ENCODE measurements around the gene CLEC11A. TPM values are rescaled to one million over a fixed set of nuclear protein-coding genes. Genes with fewer than 3 reads are reported as not detected.

Gene CLEC11A
- total and polyA plus RNA-seq, 10 of the 15 experiments (the other 5 are each of a cell fraction or from before 2014, with no cell fraction given) = not detected

GRCh38 chr19:50688766-50689165 lies 34.4 kb upstream of the CLEC11A start:
- BruUV-seq (replicated peaks) = no TSS peak
- Histone ChIP-seq H3K4me3 (no peak overlapping the region), H3K36me3 (ENCODE audit: control insufficient read depth in 2 of 2, insufficient read depth in 2 of 2, low read length in 1 of 2) (no peaks in the 10 kb centered on the region), H3K27me3 (replicated peaks in 1 of 2; ENCODE audit: control insufficient read depth in 2 of 2, insufficient read depth in 2 of 2, low read length in 1 of 2) (no peaks in the 10 kb centered on the region), H3K79me2 (ENCODE audit: control insufficient read depth, insufficient read depth, low read length) (no peaks in the 10 kb centered on the region), H3K9ac (ENCODE audit: control insufficient read depth, insufficient read depth, low read length) (no peak overlapping the region), H3K27ac (ENCODE audit: control insufficient read depth, insufficient read depth) (no peak overlapping the region), H3K4me1 (ENCODE audit: control insufficient read depth, insufficient read depth, low read length) (no peaks in the 10 kb centered on the region), H3K4me2 (ENCODE audit: control insufficient read depth, insufficient read depth) (no peak overlapping the region), H4K20me1 (ENCODE audit: control insufficient read depth, insufficient read depth) (no peaks in the 10 kb centered on the region), H2AFZ (ENCODE audit: control insufficient read depth, low read depth, low read length) (no peak overlapping the region), H3K9me3 (replicated peaks; ENCODE audit: control insufficient read depth, insufficient read depth, low read length) (no peaks in the 10 kb centered on the region)
- RAD21 ChIA-PET (ENCODE audit: unreplicated experiment) = interaction anchor here (0.6 kb wide), 1 partner anchor 56 kb away, joined by 3 read pairs; no protein-coding TSS in a partner anchor
- FAIRE-seq = no peak
- TF ChIP-seq ATF7 (IDR thresholded peaks at IDR 0.05; ENCODE audit: low read depth) (no peak), RAD51 (IDR thresholded peaks at IDR 0.05) (no peak), RB1 (IDR thresholded peaks at IDR 0.05; ENCODE audit: borderline replicate concordance) (no peak), SPI1 (IDR thresholded peaks at IDR 0.05; ENCODE audit: borderline replicate concordance, insufficient read depth, low read depth, low read length) (no peak), TAF1 (IDR thresholded peaks at IDR 0.05; ENCODE audit: borderline replicate concordance, low read depth, low read length) (no peak)
- SMC1A ChIA-PET (ENCODE audit: uncharacterized antibody, unreplicated experiment) = no interaction called here
- in situ Hi-C loops (cut with MboI) (no loop called here), intact Hi-C loops (cut with micrococcal nuclease; ENCODE audit: unreplicated experiment) (no loop called here)
- no peak for ATAC-seq
- 13% methylated on average over 6 of the region's 19 CpGs for WGBS (ENCODE audit: insufficient coverage, insufficient replicate concordance, low lambda C conversion rate, missing lambda C conversion rate)
- no peak for DNase-seq (ENCODE audit: low read depth, low spot score)
- CTCF ChIA-PET = no interaction called here
- POLR2A ChIA-PET = no interaction called here

GRCh38 chr19:50690439-50690838 lies 32.7 kb upstream of the CLEC11A start:
- POLR2A ChIA-PET = no interaction called here
- RAD21 ChIA-PET (ENCODE audit: unreplicated experiment) = no interaction called here
- BruUV-seq (replicated peaks) = no TSS peak
- FAIRE-seq = no peak
- no peak overlapping the region for H3K27ac ChIP-seq (ENCODE audit: control insufficient read depth, insufficient read depth)
- H4K20me1 ChIP-seq (ENCODE audit: control insufficient read depth, insufficient read depth) = no peaks in the 10 kb centered on the region
- H3K9me3 ChIP-seq (replicated peaks; ENCODE audit: control insufficient read depth, insufficient read depth, low read length) = no peaks in the 10 kb centered on the region
- in situ Hi-C loops (cut with MboI) (no loop called here), intact Hi-C loops (cut with micrococcal nuclease; ENCODE audit: unreplicated experiment) (no loop called here)
- SMC1A ChIA-PET (ENCODE audit: uncharacterized antibody, unreplicated experiment) = no interaction called here
- ATAC-seq = no peak
- no peaks in the 10 kb centered on the region for H3K27me3 ChIP-seq (replicated peaks in 1 of 2; ENCODE audit: control insufficient read depth in 2 of 2, insufficient read depth in 2 of 2, low read length in 1 of 2)
- CTCF ChIA-PET = interaction anchor here (0.9 kb wide), 1 partner anchor 134 kb away, joined by 3 read pairs; no protein-coding TSS in a partner anchor
- no peak for DNase-seq (ENCODE audit: low read depth, low spot score)
- H3K9ac ChIP-seq (ENCODE audit: control insufficient read depth, insufficient read depth, low read length) = no peak overlapping the region
- H3K36me3 ChIP-seq (ENCODE audit: control insufficient read depth in 2 of 2, insufficient read depth in 2 of 2, low read length in 1 of 2) = no peaks in the 10 kb centered on the region
- no peak overlapping the region for H3K4me2 ChIP-seq (ENCODE audit: control insufficient read depth, insufficient read depth)
- H3K79me2 ChIP-seq (ENCODE audit: control insufficient read depth, insufficient read depth, low read length) = no peaks in the 10 kb centered on the region
- no peak overlapping the region for H3K4me3 ChIP-seq
- H3K4me1 ChIP-seq (ENCODE audit: control insufficient read depth, insufficient read depth, low read length) = no peaks in the 10 kb centered on the region
- no peak overlapping the region for H2AFZ ChIP-seq (ENCODE audit: control insufficient read depth, low read depth, low read length)
- WGBS (ENCODE audit: insufficient coverage, insufficient replicate concordance, low lambda C conversion rate, missing lambda C conversion rate) = 27% methylated on average over 7 of the region's 7 CpGs
- TF ChIP-seq ZNF217 (IDR thresholded peaks at IDR 0.05) = no peak
- TF ChIP-seq E2F8 (IDR thresholded peaks at IDR 0.05; ENCODE audit: low read depth, partially characterized antibody) = no peak
- no peak for TF ChIP-seq CBFB (IDR thresholded peaks at IDR 0.05; ENCODE audit: low read depth)
- no peak for TF ChIP-seq CEBPZ (IDR thresholded peaks at IDR 0.05; ENCODE audit: low read depth, low read length)
- no peak for TF ChIP-seq POU2F2 (IDR thresholded peaks at IDR 0.05; ENCODE audit: borderline replicate concordance, low read depth, low read length)
- no peak for TF ChIP-seq IRF4 (IDR thresholded peaks at IDR 0.05; ENCODE audit: low read depth, low read length)
- TF ChIP-seq BRCA1 (IDR thresholded peaks at IDR 0.05; ENCODE audit: low read depth, low read length) = no peak
- TF ChIP-seq NFYA (IDR thresholded peaks at IDR 0.05; ENCODE audit: borderline replicate concordance, low read depth, low read length) = no peak
- TF ChIP-seq RUNX3 (IDR thresholded peaks at IDR 0.05; ENCODE audit: low read length) = no peak
